Neural cell (in vitro differentiated cells): ENCODE data around the gene JAG2.

Source experiments
- EZH2 ChIP-seq: fragments of 200-600, 300-800 bp; shearing (Covaris generic), sonication (generic); IDR thresholded peaks from 2 replicates; pipeline ENCODE4 v1.6.1; 2014; ENCODE audit warnings: antibody characterized with exemption, low read length, borderline replicate concordance, mild to moderate bottlenecking; ENCODE audit not compliant: insufficient read depth, poor library complexity, severe bottlenecking
- MXI1 ChIP-seq: fragments of 450-650 bp; conservative IDR thresholded peaks from 2 replicates; pipeline ENCODE4 v1.6.1; 2014; ENCODE audit warnings: antibody characterized with exemption, mild to moderate bottlenecking; ENCODE audit not compliant: poor library complexity, severe bottlenecking
- POLR2AphosphoS5 ChIP-seq: IDR thresholded peaks from 2 replicates; pipeline ENCODE4 v1.6.1; 2012
- RAD21 ChIP-seq: fragments of 450-650 bp; conservative IDR thresholded peaks from 2 replicates; pipeline ENCODE4 v1.6.1; 2014; ENCODE audit warnings: antibody characterized with exemption, mild to moderate bottlenecking, moderate library complexity
- SMC3 ChIP-seq: fragments of 450-650 bp; conservative IDR thresholded peaks from 2 replicates; pipeline ENCODE4 v1.6.1; 2014; ENCODE audit warnings: antibody characterized with exemption, mild to moderate bottlenecking, moderate library complexity; ENCODE audit not compliant: poor library complexity
- TAF1 ChIP-seq: IDR thresholded peaks from 2 replicates; pipeline ENCODE4 v1.6.1; 2012; ENCODE audit warnings: low read depth
- TF ChIP-seq, protein P1 (sequence below): fragments of 450-650 bp; IDR thresholded peaks from 2 replicates; pipeline ENCODE4 v1.5.1; 2014; ENCODE audit warnings: antibody characterized with exemption, mild to moderate bottlenecking, moderate library complexity; ENCODE audit not compliant: poor library complexity, severe bottlenecking
- TF ChIP-seq, protein P2 (sequence below): IDR thresholded peaks from 2 replicates; pipeline ENCODE4 v1.6.1; 2012; ENCODE audit warnings: borderline replicate concordance

DNA sequence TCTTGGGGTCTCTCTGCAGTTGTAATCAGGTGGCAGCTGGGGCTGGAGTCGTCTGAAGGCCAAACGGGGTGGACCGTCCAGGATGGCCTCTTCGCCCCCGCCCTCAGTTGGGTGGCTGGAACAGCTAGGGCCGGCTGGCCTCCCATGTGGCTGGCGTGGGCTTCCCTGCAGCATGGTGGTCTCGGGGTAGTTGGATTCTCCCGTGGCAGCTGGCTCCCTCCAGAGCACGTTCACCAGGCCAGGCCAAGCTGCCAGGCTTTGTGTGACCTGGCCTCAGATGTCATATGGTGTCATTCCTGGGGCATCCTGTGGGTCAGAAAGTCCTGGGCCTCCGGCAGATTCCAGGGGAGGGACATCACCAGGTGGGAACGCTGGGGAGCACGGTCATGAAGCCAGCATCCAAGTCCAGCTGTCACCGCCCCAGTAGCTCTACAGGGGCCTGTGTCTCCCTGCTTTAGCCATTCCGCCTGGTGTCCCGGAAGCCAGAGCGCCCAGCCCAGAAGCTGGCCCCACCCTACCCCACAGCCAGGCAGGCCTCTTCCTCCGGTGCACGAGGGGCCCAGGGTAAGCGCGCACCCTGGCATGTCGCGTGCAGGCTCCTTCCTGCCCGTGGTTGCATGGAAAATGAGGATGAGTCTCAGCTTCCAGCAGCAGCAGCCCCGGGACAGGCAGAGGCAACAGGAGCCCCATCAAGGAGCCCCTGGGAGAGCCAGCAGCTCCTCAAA lies 13.9 kb upstream of the JAG2 start:
- no peak for TF ChIP-seq SMC3
- TF ChIP-seq, protein P1, sequence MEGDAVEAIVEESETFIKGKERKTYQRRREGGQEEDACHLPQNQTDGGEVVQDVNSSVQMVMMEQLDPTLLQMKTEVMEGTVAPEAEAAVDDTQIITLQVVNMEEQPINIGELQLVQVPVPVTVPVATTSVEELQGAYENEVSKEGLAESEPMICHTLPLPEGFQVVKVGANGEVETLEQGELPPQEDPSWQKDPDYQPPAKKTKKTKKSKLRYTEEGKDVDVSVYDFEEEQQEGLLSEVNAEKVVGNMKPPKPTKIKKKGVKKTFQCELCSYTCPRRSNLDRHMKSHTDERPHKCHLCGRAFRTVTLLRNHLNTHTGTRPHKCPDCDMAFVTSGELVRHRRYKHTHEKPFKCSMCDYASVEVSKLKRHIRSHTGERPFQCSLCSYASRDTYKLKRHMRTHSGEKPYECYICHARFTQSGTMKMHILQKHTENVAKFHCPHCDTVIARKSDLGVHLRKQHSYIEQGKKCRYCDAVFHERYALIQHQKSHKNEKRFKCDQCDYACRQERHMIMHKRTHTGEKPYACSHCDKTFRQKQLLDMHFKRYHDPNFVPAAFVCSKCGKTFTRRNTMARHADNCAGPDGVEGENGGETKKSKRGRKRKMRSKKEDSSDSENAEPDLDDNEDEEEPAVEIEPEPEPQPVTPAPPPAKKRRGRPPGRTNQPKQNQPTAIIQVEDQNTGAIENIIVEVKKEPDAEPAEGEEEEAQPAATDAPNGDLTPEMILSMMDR = no peak
- TF ChIP-seq POLR2AphosphoS5 = no peak
- no peak for TF ChIP-seq EZH2
- TF ChIP-seq RAD21 = no peak
- no peak for TF ChIP-seq TAF1
- TF ChIP-seq, protein P2, sequence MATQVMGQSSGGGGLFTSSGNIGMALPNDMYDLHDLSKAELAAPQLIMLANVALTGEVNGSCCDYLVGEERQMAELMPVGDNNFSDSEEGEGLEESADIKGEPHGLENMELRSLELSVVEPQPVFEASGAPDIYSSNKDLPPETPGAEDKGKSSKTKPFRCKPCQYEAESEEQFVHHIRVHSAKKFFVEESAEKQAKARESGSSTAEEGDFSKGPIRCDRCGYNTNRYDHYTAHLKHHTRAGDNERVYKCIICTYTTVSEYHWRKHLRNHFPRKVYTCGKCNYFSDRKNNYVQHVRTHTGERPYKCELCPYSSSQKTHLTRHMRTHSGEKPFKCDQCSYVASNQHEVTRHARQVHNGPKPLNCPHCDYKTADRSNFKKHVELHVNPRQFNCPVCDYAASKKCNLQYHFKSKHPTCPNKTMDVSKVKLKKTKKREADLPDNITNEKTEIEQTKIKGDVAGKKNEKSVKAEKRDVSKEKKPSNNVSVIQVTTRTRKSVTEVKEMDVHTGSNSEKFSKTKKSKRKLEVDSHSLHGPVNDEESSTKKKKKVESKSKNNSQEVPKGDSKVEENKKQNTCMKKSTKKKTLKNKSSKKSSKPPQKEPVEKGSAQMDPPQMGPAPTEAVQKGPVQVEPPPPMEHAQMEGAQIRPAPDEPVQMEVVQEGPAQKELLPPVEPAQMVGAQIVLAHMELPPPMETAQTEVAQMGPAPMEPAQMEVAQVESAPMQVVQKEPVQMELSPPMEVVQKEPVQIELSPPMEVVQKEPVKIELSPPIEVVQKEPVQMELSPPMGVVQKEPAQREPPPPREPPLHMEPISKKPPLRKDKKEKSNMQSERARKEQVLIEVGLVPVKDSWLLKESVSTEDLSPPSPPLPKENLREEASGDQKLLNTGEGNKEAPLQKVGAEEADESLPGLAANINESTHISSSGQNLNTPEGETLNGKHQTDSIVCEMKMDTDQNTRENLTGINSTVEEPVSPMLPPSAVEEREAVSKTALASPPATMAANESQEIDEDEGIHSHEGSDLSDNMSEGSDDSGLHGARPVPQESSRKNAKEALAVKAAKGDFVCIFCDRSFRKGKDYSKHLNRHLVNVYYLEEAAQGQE = no peak
- no peak for TF ChIP-seq MXI1
